NOMO-1 treated with dmso at 0.1 percent for 144 hours (cell line): ENCODE results near the gene DNAJB1.
A peak's percentile ranks its signal among the peaks of the same experiment; 100 is the strongest.
"Not testable (repeated sequence)": the region's sequence is repeated elsewhere in the genome, so short reads cannot be mapped to it uniquely, and the experiment has no call there.

Experiments
- DNase-seq: peaks from one replicate; lab custom pipeline; 2025; ENCODE audit not compliant: unreplicated experiment; lab: John Stamatoyannopoulos, UW

DNAJB1 gene

GRCh38 chr19:14520543-14520942 lies 2.3 kb upstream of the DNAJB1 start:
- DNase-seq, result no peak

GRCh38 chr19:14519860-14520407 lies 1.7 kb upstream of the DNAJB1 start:
- DNase-seq, result no peak

GRCh38 chr19:14519245-14519859 lies 1.2 kb upstream of the DNAJB1 start:
- DNase-seq, result no peak

- DNase-seq, result no peak
Measured at GRCh38 chr19:14517446-14517839, 754 bp downstream of the DNAJB1 start.

- DNase-seq, result no peak
Measured at GRCh38 chr19:14516746-14517438, 1.3 kb downstream of the DNAJB1 start.

GRCh38 chr19:14516048-14516534 lies 2.1 kb downstream of the DNAJB1 start:
- no peak for DNase-seq

- no peak for DNase-seq
Measured at GRCh38 chr19:14515501-14516047, 2.6 kb downstream of the DNAJB1 start.

GRCh38 chr19:14514215-14514863 lies 3.9 kb downstream of the DNAJB1 start:
- DNase-seq, result no peak

- no peak for DNase-seq
Measured at GRCh38 chr19:14512406-14512961, 5.7 kb downstream of the DNAJB1 start.

GRCh38 chr19:14511229-14511593 lies 7.0 kb downstream of the DNAJB1 start:
- no peak for DNase-seq

GRCh38 chr19:14510311-14511228 lies 7.6 kb downstream of the DNAJB1 start:
- peak; percentile 57 for DNase-seq

GRCh38 chr19:14507704-14508542 lies 10.3 kb downstream of the DNAJB1 start:
- DNase-seq, result peak; percentile 37

- peak; percentile 13 for DNase-seq
Measured at GRCh38 chr19:14505488-14506239, 12.5 kb downstream of the DNAJB1 start.

- not testable (repeated sequence) for DNase-seq
Measured at GRCh38 chr19:14504575-14504974, 13.6 kb downstream of the DNAJB1 start.

- no peak for DNase-seq
Measured at GRCh38 chr19:14503285-14503684, 14.9 kb downstream of the DNAJB1 start.

- DNase-seq, result no peak
Measured at GRCh38 chr19:14502334-14503092, 15.7 kb downstream of the DNAJB1 start.

- DNase-seq, result no peak
Measured at GRCh38 chr19:14497228-14497921, 20.8 kb downstream of the DNAJB1 start.
